Panc1 (cell line): ENCODE measurements around the gene CNTROB. TPM values are rescaled to one million over a fixed set of nuclear protein-coding genes. Genes with fewer than 3 reads are reported as not detected.

Source experiments
- total RNA-seq: library from RNA; stranded (reverse); gene quantifications from one replicate; pipeline ENCODE4 v1.2.1, GENCODE V29; 2021; ENCODE audit not compliant: unreplicated experiment

Gene CNTROB
- total RNA-seq, 1 experiment from 2014 or later, result 60.5 TPM

Other genes starting within 250 kb of the CNTROB start
- 129 TPM for gene TP53, start 244.7 kb upstream of the CNTROB start, total RNA-seq
- 27.0 TPM for gene WRAP53, start 243.7 kb upstream of the CNTROB start, total RNA-seq
- 2.5 TPM for gene EFNB3, start 227.0 kb upstream of the CNTROB start, total RNA-seq
- gene DNAH2, start 214.5 kb upstream of the CNTROB start, total RNA-seq, result 0.13 TPM
- 19.9 TPM for gene KDM6B, start 98.0 kb upstream of the CNTROB start, total RNA-seq
- gene TMEM88, start 77.1 kb upstream of the CNTROB start, total RNA-seq, result 1.6 TPM
- gene NAA38, start 74.6 kb upstream of the CNTROB start, total RNA-seq, result 75.2 TPM
- gene CYB5D1, start 74.2 kb upstream of the CNTROB start, total RNA-seq, result 8.6 TPM
- gene CHD3, start 43.4 kb upstream of the CNTROB start, total RNA-seq, result 84.6 TPM
- 2.6 TPM for gene RNF227, start 15.9 kb upstream of the CNTROB start, total RNA-seq
- 3.5 TPM for gene KCNAB3, start 2.4 kb upstream of the CNTROB start, total RNA-seq
- gene TRAPPC1, start 260 bp upstream of the CNTROB start, total RNA-seq, result 154 TPM
- not detected for gene GUCY2D, start 70.4 kb downstream of the CNTROB start, total RNA-seq
- not detected for gene ALOX15B, start 106.9 kb downstream of the CNTROB start, total RNA-seq
- not detected for gene ALOX12B, start 155.5 kb downstream of the CNTROB start, total RNA-seq
- gene ALOXE3, start 186.3 kb downstream of the CNTROB start, total RNA-seq, result 0.46 TPM
- gene HES7, start 191.9 kb downstream of the CNTROB start, total RNA-seq, result 4.0 TPM
- 17.1 TPM for gene PER1, start 220.2 kb downstream of the CNTROB start, total RNA-seq
- 28.6 TPM for gene VAMP2, start 230.7 kb downstream of the CNTROB start, total RNA-seq
- gene TMEM107, start 244.2 kb downstream of the CNTROB start, total RNA-seq, result 10.6 TPM